GM21526 (cell line): ENCODE results near the gene ASGR1.
"Not testable (repeated sequence)": the region's sequence is repeated elsewhere in the genome, so short reads cannot be mapped to it uniquely, and the experiment has no call there.

Experiments
- ATAC-seq: cut with Tn5 transposase; IDR thresholded peaks from one replicate; pipeline ENCODE4 v1.9.1; 2021; ENCODE audit warnings: moderate library complexity; ENCODE audit not compliant: unreplicated experiment, low FRiP score

The ASGR1 gene

DNA sequence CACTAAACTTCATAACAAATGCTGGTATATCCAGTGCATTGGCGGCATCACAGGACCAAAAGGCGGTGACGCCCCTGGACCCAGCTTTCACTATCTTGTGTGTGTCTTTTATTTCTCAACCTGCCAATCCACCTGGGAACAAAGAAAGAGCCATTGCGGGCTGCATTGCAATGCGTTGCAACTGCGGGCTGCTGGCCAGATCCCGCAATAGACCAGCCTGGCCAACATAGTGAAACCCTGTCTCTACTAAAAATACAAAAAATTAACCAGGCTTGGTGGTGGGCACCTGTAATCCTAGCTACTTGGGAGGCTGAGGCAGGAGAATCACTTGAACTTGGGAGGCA is 9.6 kb downstream of the ASGR1 start:
- not testable (repeated sequence) for ATAC-seq

DNA sequence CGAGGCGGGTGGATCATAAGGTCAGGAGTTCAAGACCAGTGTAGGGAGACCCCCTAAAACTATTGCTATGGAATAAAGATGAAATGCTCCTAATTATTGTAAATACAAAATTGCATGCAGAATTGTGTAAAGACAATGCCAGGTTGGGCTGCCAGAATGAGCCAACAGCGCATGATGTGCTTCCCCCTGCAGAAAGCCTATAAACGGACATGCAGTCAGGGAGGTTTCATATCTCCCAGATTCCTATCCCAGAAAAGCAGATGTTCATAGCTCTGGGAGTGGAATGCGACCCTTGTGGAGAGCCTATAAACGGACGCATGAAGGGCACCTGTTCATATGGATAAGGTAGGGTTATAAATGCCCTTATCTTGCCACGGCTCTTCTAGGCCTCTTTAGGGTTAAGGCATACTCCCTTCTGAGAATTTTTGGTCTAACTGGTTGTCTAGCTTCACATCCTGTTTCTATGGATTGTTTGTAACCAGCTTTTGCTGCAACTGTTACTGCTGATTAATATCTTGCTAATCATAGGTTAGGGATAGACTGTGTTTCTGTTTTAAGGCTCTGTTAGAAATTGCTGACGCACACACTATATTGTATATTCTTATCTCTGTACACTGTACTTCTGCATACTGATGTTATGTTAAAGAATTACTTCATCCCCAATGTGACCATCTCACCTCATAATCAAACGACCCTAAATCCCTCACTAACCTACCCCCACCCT is 10.2 kb downstream of the ASGR1 start:
- not testable (repeated sequence) for ATAC-seq

DNA sequence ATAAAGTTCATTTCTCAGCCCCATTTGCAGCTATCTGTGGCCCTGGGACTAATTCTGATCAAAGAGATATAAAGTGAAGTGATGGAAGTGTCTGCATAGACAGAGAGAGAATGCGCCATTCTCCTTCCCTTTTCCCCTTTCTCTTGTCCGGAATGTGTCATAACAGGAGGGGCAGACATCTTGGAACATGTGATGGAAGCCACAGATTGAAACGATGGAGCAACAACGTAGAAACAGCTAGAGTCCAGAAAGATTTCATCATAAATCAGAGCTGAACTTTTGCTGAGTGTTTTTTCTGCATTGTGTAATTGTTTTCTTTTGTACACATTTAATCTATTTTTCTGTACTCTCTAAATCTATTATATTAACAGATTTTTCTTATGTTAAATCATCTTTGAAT is 11.3 kb downstream of the ASGR1 start:
- ATAC-seq: no peak

DNA sequence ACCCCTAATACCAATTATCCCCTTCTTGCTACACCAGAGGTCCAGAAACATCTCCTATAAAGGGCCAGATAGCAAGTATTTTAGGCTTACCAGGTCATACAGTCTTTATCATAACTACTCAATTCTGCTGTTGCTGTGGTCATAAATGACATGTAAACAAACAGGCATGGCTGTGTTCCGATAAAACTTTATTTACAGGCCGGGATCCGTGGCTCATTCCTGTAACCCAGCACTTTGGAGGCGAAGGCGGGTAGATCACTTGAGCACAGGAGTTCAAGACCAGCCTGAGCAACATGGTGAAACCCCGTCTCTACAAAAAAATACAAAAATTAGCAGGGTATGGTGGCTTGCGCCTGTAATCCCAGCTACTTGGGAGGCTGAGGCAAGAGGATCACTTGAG is 12.3 kb downstream of the ASGR1 start:
- no peak for ATAC-seq

DNA sequence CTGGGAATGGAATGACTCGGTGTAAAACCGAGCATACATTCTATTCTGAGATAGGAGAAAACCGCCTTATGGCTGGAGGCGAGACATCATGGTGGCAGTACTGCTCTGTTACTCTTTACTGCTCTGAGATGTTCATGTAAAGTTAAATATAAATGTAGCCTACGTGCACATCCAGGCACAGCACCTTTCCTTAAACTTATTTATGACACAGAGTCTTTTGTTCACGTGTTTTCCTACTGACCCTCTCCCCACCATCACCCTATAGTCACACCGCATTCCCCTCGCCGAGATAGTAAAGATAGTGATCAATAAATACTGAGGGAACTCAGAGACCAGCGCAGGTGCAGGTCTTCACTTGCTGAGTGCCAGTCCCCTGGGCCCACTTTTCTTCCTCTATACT is 19.6 kb downstream of the ASGR1 start:
- not testable (repeated sequence) for ATAC-seq

DNA sequence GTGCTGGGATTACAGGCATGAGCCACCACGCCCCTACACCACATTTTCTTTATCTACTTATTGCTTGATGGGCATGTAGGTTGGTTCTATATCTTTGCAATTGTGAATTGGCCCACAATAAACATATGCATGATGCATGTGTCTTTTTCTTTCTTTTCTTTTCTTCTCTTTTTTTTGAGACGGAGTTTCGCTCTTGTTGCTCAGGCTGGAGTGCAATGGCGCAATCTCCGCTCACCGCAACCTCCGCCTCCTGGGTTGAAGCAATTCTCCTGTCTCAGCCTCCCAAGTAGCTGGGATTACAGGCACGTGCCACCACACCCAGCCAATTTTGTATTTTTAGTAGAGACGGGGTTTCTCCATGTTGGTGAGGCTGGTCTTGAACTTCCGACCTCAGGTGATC is 20.7 kb downstream of the ASGR1 start:
- ATAC-seq: not testable (repeated sequence)

DNA sequence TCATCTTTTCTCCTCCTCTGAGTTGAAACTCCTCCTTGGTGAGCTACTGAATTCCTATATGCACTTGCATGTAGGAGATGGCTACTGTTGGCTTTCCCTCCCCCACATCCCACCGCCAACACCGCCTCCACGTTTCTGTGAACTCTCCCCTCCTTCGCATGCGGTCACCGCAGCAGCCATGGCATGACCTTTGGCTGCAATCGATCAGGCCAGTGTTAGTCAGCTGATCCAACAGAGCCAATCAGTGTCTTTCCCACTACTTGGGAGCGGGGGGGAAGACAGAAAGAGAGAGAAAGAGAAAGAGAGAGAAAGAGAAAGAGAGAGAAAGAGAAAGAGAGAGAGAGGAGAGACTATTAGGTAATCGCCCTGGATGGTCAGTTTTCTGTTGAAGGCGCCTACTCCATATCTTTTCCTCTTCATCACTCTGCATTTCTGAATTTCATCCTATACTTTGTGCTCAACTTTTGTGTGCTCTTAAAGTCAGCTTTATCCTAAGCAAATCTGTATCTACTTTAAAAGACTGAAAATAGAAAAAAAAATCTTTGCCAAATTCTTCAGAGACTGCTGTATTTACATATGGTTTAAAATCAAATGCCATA is 22.7 kb downstream of the ASGR1 start:
- ATAC-seq: no peak

DNA sequence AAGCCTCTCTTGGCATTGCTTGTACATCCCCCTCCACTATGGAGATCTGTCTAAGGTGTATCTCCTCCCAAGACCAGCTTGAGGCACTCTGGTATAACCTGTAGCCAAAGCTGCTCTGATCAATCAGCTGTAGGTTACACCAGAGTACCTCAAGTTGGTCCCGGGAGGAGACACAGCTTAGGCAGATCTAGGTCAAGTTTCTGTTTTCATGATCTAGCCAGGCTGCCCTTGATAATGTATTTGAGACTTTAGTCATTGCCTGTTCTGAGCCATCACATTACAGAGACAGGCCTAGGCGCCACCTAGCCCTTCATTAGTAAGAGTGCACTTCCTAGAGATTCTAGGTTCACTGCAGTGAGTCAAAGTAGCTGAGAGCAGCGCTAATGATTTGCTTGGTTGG is 31.4 kb downstream of the ASGR1 start:
- no peak for ATAC-seq

DNA sequence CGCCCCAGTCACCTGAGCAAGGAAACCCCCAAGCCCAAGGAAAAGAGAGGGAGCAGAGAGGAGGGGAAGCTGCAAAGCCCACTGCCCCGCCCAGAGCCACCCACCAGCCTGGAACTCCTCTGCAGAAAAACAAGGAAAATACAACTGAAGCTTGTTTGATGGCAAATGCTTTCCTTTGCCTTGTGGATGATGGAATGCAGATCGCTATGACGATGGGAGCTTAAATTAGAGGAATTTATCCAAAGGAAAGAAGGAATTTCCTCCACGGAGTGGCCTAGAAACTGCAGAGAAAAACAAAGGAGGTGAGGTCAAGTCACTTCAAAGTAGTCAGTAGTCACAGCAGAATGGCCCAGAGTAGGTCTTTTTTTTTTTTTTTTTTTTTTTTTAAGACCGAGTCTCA is 33.1 kb downstream of the ASGR1 start:
- ATAC-seq: no peak

DNA sequence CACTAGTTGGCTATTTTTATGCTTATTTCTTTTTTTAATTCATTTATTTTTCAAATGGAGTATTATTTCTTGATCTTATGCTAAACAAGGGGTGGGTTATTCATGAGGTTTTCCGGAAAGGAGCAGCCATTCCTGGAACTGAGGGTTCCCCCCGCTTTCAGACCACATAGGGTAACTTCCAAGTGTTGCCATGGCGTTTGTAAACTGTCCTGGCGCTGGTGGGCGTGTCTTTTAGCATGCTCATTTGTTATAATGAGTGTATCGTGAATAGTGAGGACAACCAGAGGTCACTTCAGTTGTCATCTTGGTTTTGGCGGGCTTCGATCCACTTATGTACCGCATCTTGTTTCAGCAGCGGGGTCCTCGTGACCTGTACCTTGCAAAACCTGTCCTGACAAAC is 35.0 kb downstream of the ASGR1 start:
- ATAC-seq: no peak

DNA sequence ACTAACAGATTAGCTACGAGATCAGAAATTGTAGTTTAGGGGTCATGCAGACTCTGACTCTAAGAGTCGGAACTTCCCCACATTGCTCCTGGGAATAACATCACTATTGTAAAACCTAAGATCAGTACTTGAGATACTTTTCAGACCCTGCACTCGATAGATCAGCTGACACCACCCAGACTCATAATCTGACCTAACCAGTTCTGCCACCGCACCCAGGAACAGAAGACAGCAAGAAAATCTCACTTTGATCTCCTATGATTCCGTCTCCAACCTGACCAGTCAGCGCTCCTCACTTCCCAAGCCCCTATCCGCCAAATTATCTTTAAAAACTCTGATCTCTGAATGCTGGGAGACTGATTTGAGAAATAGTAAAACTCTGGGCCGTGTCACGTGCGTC is 37.3 kb downstream of the ASGR1 start:
- no peak for ATAC-seq

DNA sequence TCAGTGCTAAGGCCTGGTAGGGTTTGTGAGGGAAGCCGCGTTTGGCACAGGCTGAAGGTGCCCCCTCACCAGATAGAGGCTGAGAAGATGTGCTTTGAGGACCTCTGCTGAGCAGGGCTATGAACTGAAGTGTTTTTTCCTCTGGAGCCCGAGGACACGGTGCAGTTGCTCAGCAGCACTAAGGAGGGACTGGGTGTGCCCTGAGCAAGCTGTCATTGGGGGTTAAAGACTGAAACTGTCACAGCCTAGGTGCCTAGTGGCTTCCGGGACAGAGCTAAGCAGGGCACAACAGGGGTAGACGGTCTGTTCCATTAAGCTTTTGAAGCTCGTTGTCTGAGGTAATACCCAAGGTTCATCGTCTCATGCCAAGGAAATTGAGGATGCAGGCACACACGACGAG is 39.8 kb downstream of the ASGR1 start:
- no peak for ATAC-seq

DNA sequence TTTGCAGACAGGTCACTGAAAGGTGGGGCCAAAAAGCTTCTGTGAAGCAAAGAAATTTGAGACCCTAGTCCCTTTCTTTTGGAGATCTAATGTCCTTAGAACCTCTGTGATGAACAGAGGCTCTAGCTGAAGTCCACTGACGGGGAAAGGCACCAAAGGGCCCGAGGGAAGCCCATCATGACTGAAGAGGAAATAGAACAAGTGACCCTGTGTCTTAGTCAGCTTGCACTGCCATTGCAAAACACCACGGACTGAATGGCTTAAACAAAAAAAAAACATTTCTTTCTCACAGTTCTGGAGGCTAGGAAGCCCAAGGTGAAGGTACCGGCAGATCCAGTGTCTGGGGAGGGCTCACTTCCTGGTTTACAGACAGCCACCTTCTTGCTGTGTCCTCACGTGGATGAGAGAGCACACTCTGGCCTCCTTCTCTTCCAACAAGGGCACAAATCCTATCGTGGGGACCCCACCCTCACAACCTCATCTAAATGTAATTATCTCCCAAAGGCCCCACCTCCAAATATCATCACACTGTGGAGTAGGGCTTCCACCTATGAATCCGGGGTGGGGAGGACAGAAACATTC is 40.3 kb downstream of the ASGR1 start:
- no peak for ATAC-seq

DNA sequence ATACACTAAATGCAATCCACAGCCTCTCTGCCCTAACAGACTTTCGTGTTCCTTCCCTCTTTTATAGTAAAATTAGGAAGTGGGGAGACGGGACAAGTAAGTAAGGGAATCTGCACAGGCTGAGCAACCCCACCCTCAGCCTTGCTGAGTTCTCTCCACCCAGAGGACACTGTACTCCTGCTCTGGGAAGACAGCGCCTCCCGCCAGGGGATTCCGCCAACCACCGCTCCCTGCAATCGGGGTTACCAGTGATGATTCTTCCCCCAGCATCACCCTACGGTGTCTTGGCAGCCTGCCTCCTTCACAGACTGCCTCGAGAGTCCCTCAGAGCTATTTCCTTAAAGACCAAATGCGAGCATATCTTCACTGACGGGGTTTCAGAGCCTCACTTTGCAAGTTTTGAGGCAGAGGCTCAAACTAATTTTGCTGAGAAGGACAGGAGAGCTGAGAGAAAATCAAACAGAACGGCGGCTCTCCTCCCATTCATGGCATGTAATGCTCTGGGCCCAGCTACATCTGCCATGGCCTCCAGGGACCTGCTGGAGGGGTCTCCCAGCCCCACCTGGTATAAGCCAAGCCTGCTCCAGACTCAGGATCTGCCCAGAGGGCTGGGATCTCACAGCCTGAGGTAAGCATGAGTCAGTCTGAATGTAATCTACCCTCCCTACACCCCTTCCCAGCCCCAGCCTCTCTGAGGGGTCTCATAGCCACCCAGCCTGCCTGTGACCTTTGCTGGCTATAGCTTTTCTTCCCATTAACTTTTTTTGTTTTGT is 41.8 kb downstream of the ASGR1 start:
- no peak for ATAC-seq

DNA sequence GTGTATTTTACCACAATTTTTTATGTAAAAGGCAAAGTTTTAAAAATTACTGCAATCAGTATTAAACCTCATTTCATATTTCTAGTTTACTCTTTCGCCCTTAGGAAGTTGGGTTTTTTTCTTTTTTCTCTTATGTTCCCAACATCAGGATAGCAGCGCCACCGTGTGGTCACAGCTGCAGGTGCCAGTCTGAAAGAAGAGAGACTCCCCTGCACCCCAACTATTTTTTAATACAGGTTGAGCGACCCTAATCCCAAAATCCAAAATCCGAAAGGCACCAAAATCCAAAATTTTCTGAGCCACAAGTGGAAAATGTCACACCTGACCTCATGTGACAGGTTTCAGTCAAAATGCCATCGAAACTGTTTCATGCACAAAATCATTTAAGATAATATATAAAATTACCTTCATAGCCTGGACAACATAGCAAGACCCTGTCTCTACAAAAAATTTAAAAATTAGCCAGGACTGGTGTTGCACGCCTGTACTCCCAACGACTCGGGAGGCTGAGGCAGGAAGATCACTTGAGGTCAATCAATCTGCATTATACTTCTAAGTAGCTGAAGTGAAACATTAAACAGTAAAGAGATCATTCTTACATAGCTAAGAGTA is 42.8 kb downstream of the ASGR1 start:
- no peak for ATAC-seq

DNA sequence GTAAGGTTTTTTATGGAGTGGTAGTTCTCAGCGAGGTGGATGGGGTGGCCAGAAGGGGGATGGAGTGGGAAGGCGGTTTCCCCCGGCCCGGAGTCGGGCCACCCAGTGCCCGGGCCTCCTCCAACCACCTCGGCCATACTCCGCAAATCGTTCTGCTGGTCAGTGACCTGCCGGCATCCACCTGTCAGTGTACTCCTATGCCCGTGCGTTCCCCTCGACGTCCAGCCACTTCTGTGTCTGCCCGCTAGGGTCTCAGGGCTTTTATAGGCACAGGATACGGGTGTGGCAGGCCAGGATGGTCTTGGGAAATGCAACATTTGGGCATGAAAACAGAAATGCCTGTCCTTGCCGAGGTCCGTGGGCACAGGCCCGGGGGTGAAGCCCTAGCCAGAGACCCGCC is 45.3 kb downstream of the ASGR1 start:
- no peak for ATAC-seq

DNA sequence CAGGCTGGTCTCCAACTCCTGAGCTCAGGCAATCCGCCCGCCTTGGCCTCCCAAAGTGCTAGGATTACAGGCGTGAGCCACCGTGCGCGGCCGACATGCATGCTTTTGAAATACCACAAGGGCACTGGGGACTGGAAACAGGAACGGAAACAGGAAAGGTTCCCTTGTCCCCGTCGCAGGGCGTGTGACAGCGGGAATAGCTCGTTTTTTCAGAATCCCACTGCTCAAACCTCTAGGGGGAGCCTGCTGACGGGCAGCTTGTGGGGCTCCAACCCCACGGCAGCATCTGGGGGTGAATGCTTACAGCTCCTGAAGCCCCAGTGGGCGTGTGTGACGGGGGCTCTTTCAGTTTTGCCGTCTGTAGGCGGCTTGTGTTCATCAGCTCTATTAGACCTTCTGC is 45.7 kb downstream of the ASGR1 start:
- ATAC-seq: no peak

DNA sequence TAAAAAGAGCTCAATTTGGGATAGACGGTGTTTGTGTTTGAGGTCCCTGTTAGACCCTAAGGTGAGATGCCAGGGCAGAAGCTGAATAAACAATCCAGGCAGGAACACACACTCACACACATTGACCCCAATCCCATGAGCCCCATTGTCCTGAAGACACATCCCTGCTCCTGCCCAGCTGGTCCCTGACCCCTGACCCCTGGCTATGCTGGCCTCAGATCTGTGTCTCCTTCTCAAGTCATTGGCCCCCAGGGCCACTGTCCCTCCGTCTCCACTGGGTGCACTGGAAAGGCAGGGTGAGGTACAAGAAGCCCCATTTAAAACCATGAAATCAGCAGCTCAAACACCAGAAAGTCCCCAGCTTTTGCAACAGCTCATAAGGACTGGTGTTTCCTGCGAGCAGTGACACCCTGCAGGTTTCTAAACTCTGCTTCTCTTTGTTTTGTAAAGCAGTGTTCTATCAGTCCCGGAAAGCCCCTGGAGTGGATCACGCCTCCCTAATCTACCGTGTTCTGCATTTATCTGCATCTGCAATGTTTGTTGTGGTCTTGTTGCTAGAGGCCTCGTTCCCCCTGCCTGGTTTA is 46.6 kb downstream of the ASGR1 start:
- ATAC-seq: peak; percentile 63

DNA sequence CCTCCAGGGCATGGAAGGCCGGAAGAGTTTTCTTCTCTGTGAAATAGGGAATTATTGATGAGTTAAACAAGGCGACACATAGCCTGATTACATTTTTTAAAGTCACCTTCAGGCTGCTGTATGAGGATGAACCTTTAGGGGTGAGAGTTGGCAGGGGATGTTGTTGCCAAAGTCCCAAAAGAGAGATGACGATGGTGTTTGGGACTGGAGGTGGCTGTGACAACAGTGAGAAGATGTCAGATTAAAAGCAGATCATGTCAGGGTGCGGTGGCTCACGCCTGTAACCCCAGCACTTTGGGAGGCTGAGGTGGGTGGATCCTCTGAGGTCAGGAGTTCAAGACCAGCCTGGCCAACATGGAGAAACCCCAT is 47.8 kb downstream of the ASGR1 start:
- no peak for ATAC-seq

DNA sequence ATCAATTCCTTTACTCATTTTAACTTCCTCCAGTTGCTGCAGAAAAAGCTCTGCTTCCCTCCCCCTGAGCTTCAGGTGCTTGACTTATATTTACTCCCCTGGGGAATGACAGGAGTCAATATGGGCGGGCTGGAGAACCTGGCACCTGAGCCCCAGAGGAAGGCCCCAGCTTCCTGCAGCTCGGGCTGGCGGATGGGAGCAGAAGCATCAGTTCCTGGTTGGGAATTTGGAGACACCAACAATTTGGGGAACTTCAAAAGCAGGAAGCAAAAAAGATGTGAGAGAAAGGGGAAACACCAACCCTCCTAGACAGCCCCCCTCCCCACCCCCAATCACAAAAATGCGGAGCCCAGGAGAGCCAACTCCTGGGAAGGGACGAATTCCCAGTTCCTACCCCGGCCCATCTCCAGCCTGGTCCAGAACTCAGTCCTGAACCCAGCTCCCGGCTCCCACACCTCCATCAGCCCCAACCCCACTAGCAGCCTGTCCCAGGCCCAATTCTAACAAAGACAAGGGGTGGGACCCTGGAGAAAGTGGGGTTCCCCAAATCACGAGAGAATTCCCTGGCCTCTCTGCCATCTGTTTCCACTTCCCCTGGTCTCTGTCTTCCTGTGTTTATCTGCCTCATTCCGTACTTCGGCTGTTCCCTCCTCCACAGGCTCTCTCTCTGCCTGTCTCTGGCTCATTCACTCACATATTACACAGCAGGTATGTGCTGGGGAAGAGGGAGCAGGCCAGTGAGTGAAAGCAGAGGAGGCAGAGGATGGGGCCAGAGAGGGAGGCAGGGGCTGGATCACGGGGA is 48.3 kb downstream of the ASGR1 start:
- no peak for ATAC-seq
